Breast epithelium (tissue), 4 donors: ENCODE results near the gene RNASE2. TPM values are rescaled to one million over a fixed set of nuclear protein-coding genes. Genes with fewer than 3 reads are reported as not detected.
A peak's percentile ranks its signal among the peaks of the same experiment; 100 is the strongest.

Experiments
- DNase-seq, 2 donors: peaks; one replicate each; pipeline ENCODE4 v3.0.0-alpha.2; 2019; ENCODE audit warnings: low spot score in 2 of 2
- H3K27ac ChIP-seq, 2 donors: fragments of 200-600 bp; sonication (generic) in 1 of 2; one replicate each; pipeline ENCODE4 v1.5.1; 2016 to 2019; ENCODE audit warnings: mild to moderate bottlenecking in 1 of 2
- H3K27me3 ChIP-seq, 2 donors: fragments of 200-600 bp; sonication (generic) in 1 of 2; one replicate each; pipeline versions ENCODE4 v1.5.1 to v1.6.0; 2017 to 2019; ENCODE audit warnings: control low read depth in 1 of 2, mild to moderate bottlenecking in 1 of 2
- H3K36me3 ChIP-seq: fragments of 200-600 bp; one replicate; pipeline ENCODE4 v1.5.1; 2019
- H3K4me1 ChIP-seq, 2 donors: fragments of 200-600 bp; sonication (generic); one replicate each; pipeline ENCODE4 v1.5.1; 2016 to 2019; ENCODE audit warnings: control low read depth in 1 of 2
- H3K4me3 ChIP-seq, 3 donors: fragments of 200-600 bp; sonication (generic); 1 replicate in 2 of 3; 2 replicates in 1 of 3; pipeline ENCODE4 v1.5.1; 2016 to 2019; ENCODE audit warnings: mild to moderate bottlenecking in 3 of 3, moderate library complexity in 2 of 3
- H3K9me3 ChIP-seq, 2 donors: fragments of 200-600 bp; sonication (generic) in 1 of 2; one replicate each; pipeline ENCODE4 v1.5.1; 2016 to 2019; ENCODE audit warnings: control low read depth in 1 of 2
- POLR2A ChIP-seq: fragments of 450-650 bp; IDR thresholded peaks from one replicate; pipeline ENCODE4 v1.6.1; 2016; ENCODE audit warnings: antibody characterized with exemption, mild to moderate bottlenecking, moderate library complexity
- POLR2AphosphoS5 ChIP-seq, 3 donors: sonication (generic); formaldehyde crosslinking; IDR thresholded peaks; one replicate each; pipeline ENCODE4 v1.6.1; 2017; ENCODE audit warnings: antibody characterized with exemption in 3 of 3
- intact Hi-C: fragments of 100-400 bp; cut with DNase I; formaldehyde crosslinking; loops from one replicate; pipeline ENCODE4 v1.15.1; 2023; ENCODE audit warnings: low total_unique reads
- total RNA-seq, 3 donors: library from RNA; depleted of rRNA; stranded (reverse); fragments of >200 nt; gene quantifications; one replicate each; pipeline ENCODE4 v1.1.0, GENCODE V29; 2016
- TF ChIP-seq, protein P1 (sequence below), 3 donors: fragments of 450-650 bp; IDR thresholded peaks; one replicate each; pipeline ENCODE4 v1.5.1; 2016 to 2017; ENCODE audit warnings: antibody characterized with exemption in 3 of 3, mild to moderate bottlenecking in 3 of 3, moderate library complexity in 3 of 3

RNASE2 gene
- total RNA-seq, 3 donors from 2014 or later = 1.3 to 3.2 (median 2.0) TPM

- H3K4me1 ChIP-seq = peaks cover 0 to 5% of the 10 kb centered on the region in 2 donors
- no peaks in the 10 kb centered on the region for H3K36me3 ChIP-seq
- TF ChIP-seq, protein P1, sequence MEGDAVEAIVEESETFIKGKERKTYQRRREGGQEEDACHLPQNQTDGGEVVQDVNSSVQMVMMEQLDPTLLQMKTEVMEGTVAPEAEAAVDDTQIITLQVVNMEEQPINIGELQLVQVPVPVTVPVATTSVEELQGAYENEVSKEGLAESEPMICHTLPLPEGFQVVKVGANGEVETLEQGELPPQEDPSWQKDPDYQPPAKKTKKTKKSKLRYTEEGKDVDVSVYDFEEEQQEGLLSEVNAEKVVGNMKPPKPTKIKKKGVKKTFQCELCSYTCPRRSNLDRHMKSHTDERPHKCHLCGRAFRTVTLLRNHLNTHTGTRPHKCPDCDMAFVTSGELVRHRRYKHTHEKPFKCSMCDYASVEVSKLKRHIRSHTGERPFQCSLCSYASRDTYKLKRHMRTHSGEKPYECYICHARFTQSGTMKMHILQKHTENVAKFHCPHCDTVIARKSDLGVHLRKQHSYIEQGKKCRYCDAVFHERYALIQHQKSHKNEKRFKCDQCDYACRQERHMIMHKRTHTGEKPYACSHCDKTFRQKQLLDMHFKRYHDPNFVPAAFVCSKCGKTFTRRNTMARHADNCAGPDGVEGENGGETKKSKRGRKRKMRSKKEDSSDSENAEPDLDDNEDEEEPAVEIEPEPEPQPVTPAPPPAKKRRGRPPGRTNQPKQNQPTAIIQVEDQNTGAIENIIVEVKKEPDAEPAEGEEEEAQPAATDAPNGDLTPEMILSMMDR (IDR thresholded peaks at IDR 0.05) = no peak
- no peak for TF ChIP-seq POLR2AphosphoS5 (IDR thresholded peaks at IDR 0.05)
- no peak for TF ChIP-seq POLR2A
- DNase-seq = no peak
- H3K27ac ChIP-seq = peak overlapping the region; percentile 73 to 79
- H3K27me3 ChIP-seq = no peaks in the 10 kb centered on the region
- H3K9me3 ChIP-seq = no peaks in the 10 kb centered on the region
- intact Hi-C loops = loop anchor here (10.0 kb wide), 1 partner anchor 94 kb away; no protein-coding TSS in a partner anchor
- peak overlapping the region; percentile 52 to 76 (median 62) for H3K4me3 ChIP-seq
These were observed 15.3 kb downstream of the RNASE2 start for GRCh38 chr14:20970647-20970982.

DNA sequence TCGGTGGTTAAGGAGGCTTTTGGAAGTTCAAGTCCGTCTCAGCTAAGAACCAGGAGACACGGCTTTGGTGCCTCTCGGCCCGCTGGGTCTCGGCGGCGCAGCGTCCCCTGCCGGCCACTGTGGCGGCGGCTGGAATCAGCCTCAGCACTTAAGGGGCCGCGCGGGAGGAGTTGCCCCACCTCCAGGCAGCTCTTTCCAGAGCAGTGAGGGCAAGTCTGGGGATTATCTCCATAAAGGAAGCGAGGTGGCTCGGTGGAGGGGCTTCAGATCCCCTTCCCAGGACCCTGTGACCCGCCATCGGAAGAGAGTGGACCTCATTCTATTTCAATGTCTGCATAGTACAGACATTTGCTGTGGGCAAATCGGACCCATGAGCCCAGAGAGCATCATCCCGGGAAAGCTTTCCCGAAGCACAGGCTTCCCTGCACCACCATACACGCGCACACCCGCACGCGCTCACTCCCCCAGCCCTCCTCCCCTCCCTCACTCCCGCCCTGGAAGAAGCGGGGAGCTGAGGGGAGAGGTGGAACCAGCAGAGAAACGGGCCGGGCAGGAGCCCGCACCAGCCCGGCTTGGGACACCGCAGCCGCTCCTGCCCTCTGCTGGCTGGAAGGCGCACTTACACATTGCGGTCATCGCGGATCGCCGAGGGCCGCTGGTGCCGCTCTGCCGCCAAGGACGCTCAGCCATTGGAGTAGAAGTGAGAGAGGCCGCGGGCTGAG, 15.9 kb downstream of the RNASE2 start:
- Histone ChIP-seq H3K27me3 (no peaks in the 10 kb centered on the region), H3K4me3 (peak overlapping the region; percentile 52 to 76 (median 62)), H3K36me3 (no peaks in the 10 kb centered on the region), H3K9me3 (no peaks in the 10 kb centered on the region), H3K4me1 (peaks cover 0 to 5% of the 10 kb centered on the region in 2 donors), H3K27ac (peak overlapping the region; percentile 73 to 79)
- intact Hi-C loops = loop anchor here (10.0 kb wide), 1 partner anchor 94 kb away; no protein-coding TSS in a partner anchor
- peak; percentile 78 to 89 for DNase-seq
- TF ChIP-seq POLR2AphosphoS5 (IDR thresholded peaks at IDR 0.05) = peak in 1 of 3 donors; percentile 42
- TF ChIP-seq, protein P1 (IDR thresholded peaks at IDR 0.05) = peak; percentile 77 to 84 (median 79)
- no peak for TF ChIP-seq POLR2A

DNA sequence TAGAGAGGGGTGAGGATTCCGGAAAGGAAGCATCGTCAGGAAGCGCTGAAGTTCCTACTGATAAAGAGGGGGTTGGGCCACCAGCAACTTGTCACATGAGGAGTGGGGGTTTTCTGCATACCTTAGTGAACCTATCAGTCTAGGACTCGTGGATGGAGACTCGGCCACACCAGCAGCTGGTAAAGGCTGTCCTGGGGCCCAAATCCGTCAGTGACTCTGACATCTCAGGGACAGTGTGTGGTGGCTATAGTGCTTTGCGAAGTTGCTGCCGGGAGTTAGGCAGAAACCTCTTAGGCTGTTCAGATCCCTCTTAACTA, 16.4 kb downstream of the RNASE2 start:
- Histone ChIP-seq H3K9me3 (no peaks in the 10 kb centered on the region), H3K4me1 (peaks cover 0 to 5% of the 10 kb centered on the region in 2 donors), H3K27me3 (no peaks in the 10 kb centered on the region), H3K27ac (peak overlapping the region; percentile 73 to 79), H3K4me3 (peak overlapping the region; percentile 52 to 76 (median 62)), H3K36me3 (no peaks in the 10 kb centered on the region)
- TF ChIP-seq POLR2A (no peak), POLR2AphosphoS5 (IDR thresholded peaks at IDR 0.05) (no peak)
- TF ChIP-seq, protein P1 (IDR thresholded peaks at IDR 0.05) = no peak
- DNase-seq = no peak
- intact Hi-C loops = loop anchor here (10.0 kb wide), 1 partner anchor 93 kb away; no protein-coding TSS in a partner anchor

GRCh38 chr14:20973501-20973900, 18.2 kb downstream of the RNASE2 start:
- H3K27me3 ChIP-seq = no peaks in the 10 kb centered on the region
- intact Hi-C loops = loop anchor here (10.0 kb wide), 1 partner anchor 91 kb away; no protein-coding TSS in a partner anchor
- no peaks in the 10 kb centered on the region for H3K36me3 ChIP-seq
- no peak overlapping the region for H3K4me3 ChIP-seq
- H3K4me1 ChIP-seq = peaks cover 0 to 5% of the 10 kb centered on the region in 2 donors
- TF ChIP-seq, protein P1 (IDR thresholded peaks at IDR 0.05) = no peak
- TF ChIP-seq POLR2A (no peak), POLR2AphosphoS5 (IDR thresholded peaks at IDR 0.05) (no peak)
- H3K27ac ChIP-seq = no peak overlapping the region
- no peaks in the 10 kb centered on the region for H3K9me3 ChIP-seq
- no peak for DNase-seq

- DNase-seq = no peak
- H3K27me3 ChIP-seq = no peaks in the 10 kb centered on the region
- no peak for TF ChIP-seq POLR2AphosphoS5 (IDR thresholded peaks at IDR 0.05)
- TF ChIP-seq POLR2A = no peak
- TF ChIP-seq, protein P1 (IDR thresholded peaks at IDR 0.05) = no peak
- H3K27ac ChIP-seq = no peak overlapping the region
- H3K4me3 ChIP-seq = no peak overlapping the region
- intact Hi-C loops = loop anchor here (10.0 kb wide), 1 partner anchor 89 kb away; no protein-coding TSS in a partner anchor
- no peaks in the 10 kb centered on the region for H3K36me3 ChIP-seq
- H3K4me1 ChIP-seq = no peaks in the 10 kb centered on the region
- H3K9me3 ChIP-seq = no peaks in the 10 kb centered on the region
These were observed 21.0 kb downstream of the RNASE2 start for GRCh38 chr14:20976291-20976690.
